Subcutaneous abdominal adipose tissue (tissue), 5 donors: Measurements from ENCODE around the gene ARSG.
"Not testable (repeated sequence)": the region's sequence is repeated elsewhere in the genome, so short reads cannot be mapped to it uniquely, and the experiment has no call there.

Source experiments
- H3K27ac ChIP-seq: one replicate; pipeline ENCODE4 v1.7.0; 2013; ENCODE audit warnings: low read depth, mild to moderate bottlenecking, inconsistent platforms, low read length, moderate library complexity
- H3K27me3 ChIP-seq, 5 donors: one replicate each; pipeline ENCODE4 v1.7.0; 2013; ENCODE audit warnings: low read length in 5 of 5, inconsistent platforms in 1 of 5; ENCODE audit not compliant: control insufficient read depth in 5 of 5, insufficient read depth in 4 of 5
- H3K36me3 ChIP-seq, 5 donors: one replicate each; pipeline ENCODE4 v1.7.0; 2013; ENCODE audit warnings: low read length in 5 of 5; ENCODE audit not compliant: control insufficient read depth in 5 of 5, insufficient read depth in 5 of 5
- H3K4me1 ChIP-seq, 5 donors: one replicate each; pipeline ENCODE4 v1.7.0; 2013; ENCODE audit warnings: low read length in 5 of 5, mild to moderate bottlenecking in 3 of 5, moderate library complexity in 1 of 5; ENCODE audit not compliant: control insufficient read depth in 5 of 5, insufficient read depth in 5 of 5
- H3K4me3 ChIP-seq, 5 donors: one replicate each; pipeline ENCODE4 v1.7.0; 2013; ENCODE audit warnings: low read length in 5 of 5, low read depth in 1 of 5
- H3K9ac ChIP-seq, 5 donors: one replicate each; pipeline ENCODE4 v1.7.0; 2013; ENCODE audit warnings: low read length in 5 of 5, mild to moderate bottlenecking in 4 of 5, moderate library complexity in 3 of 5
- H3K9me3 ChIP-seq, 5 donors: one replicate each; pipeline ENCODE4 v1.7.0; 2013; ENCODE audit warnings: low read length in 5 of 5; ENCODE audit not compliant: control insufficient read depth in 5 of 5
- donor health status: healthy.
- donor health status: healthy.
- donor health status: healthy.
- donor health status: healthy.
- donor health status: healthy.

Gene ARSG

DNA sequence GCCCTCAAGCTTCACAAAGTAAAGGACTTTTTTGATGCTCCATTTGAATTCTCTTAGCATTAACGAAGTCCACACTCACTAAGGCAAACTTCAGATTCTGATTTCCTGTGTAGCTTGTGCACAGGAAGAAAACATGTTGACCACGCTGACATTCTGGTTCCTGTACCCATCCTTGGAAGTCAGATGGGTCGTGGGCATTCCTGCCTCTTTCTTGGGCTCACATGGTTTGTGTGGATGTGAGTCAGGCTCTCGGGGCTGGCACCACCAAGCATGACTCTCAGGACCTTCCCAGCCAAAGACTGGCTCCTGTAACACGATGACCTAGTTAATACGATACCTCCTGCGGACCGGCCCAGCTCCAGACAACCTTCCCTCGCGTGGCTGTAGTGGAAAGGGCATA, 32.8 kb downstream of the ARSG start:
- Histone ChIP-seq H3K27ac (no peak overlapping the region), H3K36me3 (no peaks in the 10 kb centered on the region), H3K4me1 (peaks cover 0 to 8% (median 3%) of the 10 kb centered on the region in 5 donors), H3K9me3 (no peaks in the 10 kb centered on the region), H3K9ac (no peak overlapping the region), H3K4me3 (no peak overlapping the region), H3K27me3 (no peaks in the 10 kb centered on the region)

DNA sequence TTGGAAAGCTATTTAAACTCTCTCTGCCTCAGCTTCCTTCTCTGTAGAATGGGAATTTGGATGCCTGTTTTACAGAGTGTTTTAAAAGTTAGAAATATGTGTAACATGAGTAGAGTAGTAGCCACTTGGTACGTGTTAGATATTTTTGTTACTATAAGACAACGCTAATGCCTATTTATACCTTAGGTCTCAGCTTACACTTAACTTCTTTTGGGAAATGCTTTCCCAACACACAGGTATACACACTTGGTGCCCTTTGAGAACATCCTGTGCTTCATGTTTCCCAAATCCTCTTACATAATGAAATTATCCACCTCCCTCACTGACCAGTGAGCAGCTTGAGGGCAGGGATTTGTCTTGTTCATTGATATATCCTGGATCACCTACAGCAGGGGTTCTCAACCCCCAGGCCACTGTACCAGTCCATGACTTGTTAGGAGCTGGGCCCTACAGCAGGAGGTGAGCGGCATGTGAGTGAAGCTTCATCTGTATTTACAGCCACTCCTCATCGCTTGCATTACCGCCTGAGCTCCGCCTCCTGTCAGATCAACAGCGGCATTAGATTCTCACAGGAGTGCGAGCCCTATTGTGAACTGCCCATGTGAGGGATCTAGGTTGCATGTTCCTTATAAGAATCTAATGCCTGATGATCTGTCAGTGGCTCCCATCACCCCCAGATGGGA, 33.5 kb downstream of the ARSG start:
- no peaks in the 10 kb centered on the region for H3K9me3 ChIP-seq
- no peak overlapping the region for H3K4me3 ChIP-seq

DNA sequence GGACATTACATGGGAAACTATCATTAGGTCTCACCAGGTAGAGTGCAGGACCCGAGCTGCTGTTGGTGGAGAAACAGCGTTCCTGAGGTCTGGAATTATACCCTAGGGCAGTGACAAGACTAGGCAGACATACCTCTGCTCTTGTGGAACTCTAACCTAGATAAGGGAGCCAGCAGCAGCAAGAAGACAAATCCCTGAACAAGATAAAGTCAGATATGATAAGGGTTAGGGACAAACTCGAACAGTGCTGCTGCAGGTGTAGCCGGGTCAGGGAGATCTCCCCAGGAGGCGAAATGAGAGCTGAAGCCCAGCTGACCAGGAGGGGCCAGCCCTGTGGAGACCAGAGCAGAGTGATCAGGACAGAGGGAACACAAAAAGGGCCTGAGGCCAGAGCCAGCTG, 34.7 kb downstream of the ARSG start:
- no peaks in the 10 kb centered on the region for H3K27me3 ChIP-seq
- no peak overlapping the region for H3K27ac ChIP-seq
- H3K9ac ChIP-seq, result no peak overlapping the region
- H3K9me3 ChIP-seq, result peaks cover 0 to 3% (median 0%) of the 10 kb centered on the region in 5 donors
- no peaks in the 10 kb centered on the region for H3K36me3 ChIP-seq
- H3K4me3 ChIP-seq, result no peak overlapping the region
- peaks cover 0 to 8% (median 3%) of the 10 kb centered on the region in 5 donors for H3K4me1 ChIP-seq

More for the DNA sequence above, 33.5 kb downstream of the ARSG start:
- Histone ChIP-seq H3K4me1 (peaks cover 0 to 8% (median 3%) of the 10 kb centered on the region in 5 donors), H3K9ac (no peak overlapping the region), H3K36me3 (no peaks in the 10 kb centered on the region), H3K27ac (no peak overlapping the region), H3K27me3 (no peaks in the 10 kb centered on the region)

DNA sequence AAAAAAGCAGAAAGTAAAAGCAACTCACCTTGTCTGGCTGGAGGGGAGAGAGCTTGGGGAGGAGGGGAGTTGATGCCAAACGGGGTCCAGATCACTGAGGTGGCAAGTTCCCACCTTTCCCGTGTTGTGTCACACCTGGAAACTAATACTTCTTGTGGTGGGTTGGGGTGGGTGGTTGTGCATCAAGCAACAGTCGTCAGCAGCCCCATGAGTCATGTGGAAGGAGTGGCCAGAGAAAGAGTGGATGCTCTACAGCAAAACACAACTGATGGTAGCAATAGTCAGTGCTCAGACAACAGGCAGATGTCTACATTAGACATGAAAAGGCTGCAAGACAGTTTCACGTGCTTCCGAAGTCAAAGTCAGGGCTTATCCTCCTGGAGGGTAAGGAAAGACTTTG, 35.4 kb downstream of the ARSG start:
- Histone ChIP-seq H3K36me3 (no peaks in the 10 kb centered on the region), H3K4me3 (no peak overlapping the region), H3K4me1 (peaks cover 0 to 5% (median under 1%) of the 10 kb centered on the region in 5 donors)

DNA sequence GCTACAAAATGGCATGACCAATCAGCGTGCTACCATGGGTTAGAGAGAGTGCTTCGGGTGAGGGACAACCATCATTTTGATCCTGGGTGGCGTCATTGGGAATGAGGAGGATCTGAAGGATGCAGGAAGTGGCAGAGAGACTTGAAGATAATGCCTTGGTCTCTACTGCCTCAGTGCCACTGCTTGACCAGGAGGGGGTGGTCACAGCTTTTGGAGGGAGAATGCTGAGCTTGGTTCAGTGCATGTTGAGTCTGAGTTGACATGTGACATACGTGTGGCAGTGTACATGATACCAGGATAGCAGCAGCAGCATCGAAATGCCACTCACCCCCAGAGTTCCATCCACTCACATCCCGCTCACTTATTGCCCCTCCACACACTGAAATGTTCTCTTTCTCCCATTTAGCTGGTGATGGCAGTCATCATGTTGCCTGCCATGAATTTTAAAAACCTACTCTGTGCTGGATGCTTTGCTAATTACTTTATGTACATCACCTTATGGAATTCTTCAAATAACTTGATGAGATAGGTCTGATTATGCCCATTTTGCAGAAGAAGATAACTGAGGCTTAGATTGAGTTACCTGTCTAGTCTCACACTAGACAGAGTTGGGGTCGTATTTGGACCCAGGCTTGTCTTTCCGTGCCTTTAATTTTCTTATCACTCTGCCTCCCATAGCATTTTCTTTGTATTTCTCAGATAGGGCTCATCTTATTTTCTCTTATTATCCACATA, 36.7 kb downstream of the ARSG start:
- Histone ChIP-seq H3K4me1 (no peaks in the 10 kb centered on the region), H3K36me3 (no peaks in the 10 kb centered on the region), H3K27me3 (no peaks in the 10 kb centered on the region), H3K9ac (no peak overlapping the region), H3K4me3 (no peak overlapping the region), H3K27ac (no peak overlapping the region), H3K9me3 (peaks cover 0 to 9% (median 3%) of the 10 kb centered on the region in 5 donors)

More for the DNA sequence above, 35.4 kb downstream of the ARSG start:
- Histone ChIP-seq H3K27ac (no peak overlapping the region), H3K9ac (no peak overlapping the region), H3K9me3 (peaks cover 0 to 7% (median 3%) of the 10 kb centered on the region in 5 donors), H3K27me3 (no peaks in the 10 kb centered on the region)

DNA sequence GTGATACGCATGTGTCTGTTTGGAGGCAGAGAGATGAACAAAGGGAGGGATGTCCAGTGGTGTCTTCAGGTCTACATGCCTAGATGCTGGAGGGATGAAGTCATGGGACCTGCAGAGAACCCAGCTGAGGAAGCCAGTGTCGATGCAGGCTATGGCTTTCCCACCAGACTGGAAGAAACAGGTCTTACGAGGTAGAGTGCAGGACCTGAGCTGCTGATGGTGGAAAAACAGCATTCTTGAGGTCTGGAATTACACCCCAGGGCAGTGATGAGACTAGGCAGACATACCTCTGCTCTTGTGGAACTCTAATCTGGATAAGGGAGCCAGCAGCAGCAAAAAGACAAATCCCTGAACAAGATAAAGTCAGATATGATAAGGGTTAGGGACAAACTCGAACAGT, 37.4 kb downstream of the ARSG start:
- Histone ChIP-seq H3K36me3 (no peaks in the 10 kb centered on the region), H3K27me3 (no peaks in the 10 kb centered on the region), H3K27ac (no peak overlapping the region)

DNA sequence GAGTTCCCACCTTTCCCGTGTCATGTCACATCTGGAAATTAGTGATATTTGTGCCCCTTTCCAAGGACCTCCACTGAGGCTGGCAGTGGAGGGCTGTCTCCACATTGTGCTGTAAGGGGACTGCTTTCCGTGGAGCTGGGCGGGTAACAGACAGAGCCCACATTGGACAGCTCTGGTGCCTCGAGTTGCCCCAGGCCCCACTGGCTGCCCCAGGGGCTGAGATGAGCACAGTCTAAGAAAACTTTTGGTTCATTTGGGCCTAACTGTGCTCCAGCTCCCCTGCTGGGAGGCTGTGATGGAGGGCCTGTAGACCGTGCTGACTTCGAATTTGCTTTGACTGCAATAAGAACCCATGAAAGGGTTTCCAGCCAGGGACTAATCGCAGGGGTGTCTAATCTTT, 38.0 kb downstream of the ARSG start:
- Histone ChIP-seq H3K9me3 (peaks cover 0 to 9% (median 3%) of the 10 kb centered on the region in 5 donors), H3K4me1 (no peaks in the 10 kb centered on the region), H3K27me3 (no peaks in the 10 kb centered on the region), H3K9ac (no peak overlapping the region), H3K36me3 (no peaks in the 10 kb centered on the region), H3K27ac (no peak overlapping the region), H3K4me3 (no peak overlapping the region)

More for the DNA sequence above, 37.4 kb downstream of the ARSG start:
- Histone ChIP-seq H3K9me3 (peaks cover 0 to 9% (median 3%) of the 10 kb centered on the region in 5 donors), H3K4me3 (no peak overlapping the region), H3K9ac (no peak overlapping the region), H3K4me1 (no peaks in the 10 kb centered on the region)

DNA sequence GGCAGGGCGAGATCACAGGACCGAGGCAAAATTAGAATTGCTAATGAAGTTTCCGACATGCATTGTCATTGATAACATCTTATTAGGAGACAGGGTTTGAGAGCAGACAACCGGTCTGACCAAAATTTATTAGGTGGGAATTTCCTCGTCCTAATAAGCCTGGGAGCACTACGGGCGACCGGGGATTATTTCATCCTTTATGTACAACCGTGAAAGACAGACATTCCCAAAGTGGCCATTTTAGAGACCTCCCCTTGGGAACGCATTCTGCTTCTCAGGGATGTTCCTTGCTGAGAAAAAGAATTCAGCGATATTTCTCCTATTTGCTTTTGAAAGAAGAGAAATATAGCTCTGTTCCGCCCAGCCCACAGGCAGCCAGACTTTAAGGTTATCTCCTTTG, 40.6 kb downstream of the ARSG start:
- not testable (repeated sequence) for H3K4me1 ChIP-seq, H3K9me3 ChIP-seq, H3K27me3 ChIP-seq, H3K9ac ChIP-seq, H3K36me3 ChIP-seq, H3K27ac ChIP-seq, H3K4me3 ChIP-seq

DNA sequence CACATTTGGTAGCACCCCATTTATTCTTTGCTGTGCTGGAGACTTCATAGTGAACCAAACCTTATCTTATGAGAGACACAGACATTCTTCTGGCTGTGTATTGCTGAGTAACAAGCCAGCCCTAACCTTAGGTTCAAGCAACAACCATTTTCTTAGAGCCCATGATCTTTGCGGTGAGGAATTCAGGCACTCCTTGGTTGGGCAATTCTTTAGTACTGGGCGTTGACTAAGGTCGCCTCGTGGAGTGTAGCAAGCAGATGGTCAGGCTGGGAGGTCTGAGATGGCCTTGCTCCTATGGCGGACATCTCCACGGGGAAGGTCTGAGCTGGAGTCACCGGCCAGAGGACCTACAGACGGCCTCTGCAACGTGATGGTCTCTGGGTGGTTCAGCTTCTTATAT, 43.1 kb downstream of the ARSG start:
- Histone ChIP-seq H3K4me1 (no peaks in the 10 kb centered on the region), H3K27ac (no peak overlapping the region)

DNA sequence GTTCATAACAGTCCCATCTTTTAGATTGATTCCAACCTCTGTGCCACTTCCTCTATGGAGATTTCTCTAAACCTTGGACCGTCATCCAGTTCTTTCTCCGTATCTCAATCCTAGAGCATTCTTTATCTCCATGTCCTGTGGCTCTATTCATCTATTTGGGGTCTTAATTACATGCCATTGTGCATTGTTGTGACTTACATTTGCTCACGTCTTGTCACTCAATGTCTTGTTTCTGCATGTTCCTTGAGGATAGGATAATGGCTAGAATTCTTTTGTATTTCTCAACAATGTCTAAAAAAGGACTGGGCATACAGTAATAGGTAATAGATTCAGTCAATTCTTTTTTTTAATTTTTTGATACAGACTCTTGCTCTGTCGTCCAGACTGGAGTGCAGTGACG, 50.2 kb downstream of the ARSG start:
- no peak overlapping the region for H3K27ac ChIP-seq
- no peak overlapping the region for H3K9ac ChIP-seq
- no peak overlapping the region for H3K4me3 ChIP-seq
- H3K36me3 ChIP-seq, result no peaks in the 10 kb centered on the region
- H3K9me3 ChIP-seq, result no peaks in the 10 kb centered on the region
- H3K4me1 ChIP-seq, result peaks cover 0 to 1% (median 0%) of the 10 kb centered on the region in 5 donors
- H3K27me3 ChIP-seq, result no peaks in the 10 kb centered on the region

More for the DNA sequence above, 43.1 kb downstream of the ARSG start:
- peaks cover 0 to 9% (median 3%) of the 10 kb centered on the region in 5 donors for H3K9me3 ChIP-seq
- H3K36me3 ChIP-seq, result no peaks in the 10 kb centered on the region
- no peaks in the 10 kb centered on the region for H3K27me3 ChIP-seq
- H3K9ac ChIP-seq, result no peak overlapping the region
- H3K4me3 ChIP-seq, result no peak overlapping the region
